Glutamatergic neuron (in vitro differentiated cells): ENCODE measurements around the gene ENO1. TPM values are rescaled to one million over a fixed set of nuclear protein-coding genes. Genes with fewer than 3 reads are reported as not detected.

ENCODE experiments used
- DNase-seq: peaks from one replicate; pipeline ENCODE4 v3.0.0; 2022
- H3K27ac Mint-ChIP-seq: one replicate; pipeline ENCODE4 v1.8.0; 2020; ENCODE audit warnings: mild to moderate bottlenecking, mixed read lengths, inconsistent platforms; ENCODE audit not compliant: unreplicated experiment
- H3K27me3 Mint-ChIP-seq: one replicate; pipeline ENCODE4 v1.8.0; 2020; ENCODE audit warnings: mild to moderate bottlenecking, moderate library complexity, mixed read lengths, inconsistent platforms; ENCODE audit not compliant: unreplicated experiment
- H3K36me3 Mint-ChIP-seq: one replicate; pipeline ENCODE4 v1.8.0; 2020; ENCODE audit warnings: mild to moderate bottlenecking, mixed read lengths, inconsistent platforms; ENCODE audit not compliant: unreplicated experiment
- H3K4me1 Mint-ChIP-seq: one replicate; pipeline ENCODE4 v1.8.0; 2020; ENCODE audit warnings: mild to moderate bottlenecking, low read depth, mixed read lengths, inconsistent platforms; ENCODE audit not compliant: unreplicated experiment
- H3K4me3 Mint-ChIP-seq: one replicate; pipeline ENCODE4 v1.8.0; 2020; ENCODE audit warnings: mild to moderate bottlenecking, mixed read lengths, inconsistent platforms; ENCODE audit not compliant: unreplicated experiment
- H3K9me3 Mint-ChIP-seq: one replicate; pipeline ENCODE4 v1.8.0; 2020; ENCODE audit warnings: mild to moderate bottlenecking, moderate library complexity, mixed read lengths, inconsistent platforms; ENCODE audit not compliant: unreplicated experiment
- CTCF ChIP-seq: fragments of 200-600 bp; sonication (generic); IDR thresholded peaks from one replicate; pipeline ENCODE4 v1.5.0; 2021; ENCODE audit not compliant: partially characterized antibody, unreplicated experiment
- total RNA-seq: library from RNA; stranded (reverse); fragmentation: NEBNext Ultra II Directional; extraction: Animal tissue kit (Norgen Biotek cat#: 25700); gene quantifications from one replicate; pipeline ENCODE4 v1.2.1, GENCODE V29; 2021; ENCODE audit not compliant: unreplicated experiment

The ENO1 gene
- total RNA-seq, 1 donor from 2014 or later, result 357 TPM

- Mint-ChIP-seq H3K4me1 (peaks cover 3% of the 10 kb centered on the region), H3K9me3 (peaks cover 1% of the 10 kb centered on the region), H3K36me3 (no peaks in the 10 kb centered on the region), H3K4me3 (no peak overlapping the region), H3K27ac (no peak overlapping the region), H3K27me3 (no peaks in the 10 kb centered on the region)
- no peak for DNase-seq
- TF ChIP-seq CTCF, result no peak
Measured at GRCh38 chr1:8863138-8863537, 15.3 kb downstream of the ENO1 start.

DNA sequence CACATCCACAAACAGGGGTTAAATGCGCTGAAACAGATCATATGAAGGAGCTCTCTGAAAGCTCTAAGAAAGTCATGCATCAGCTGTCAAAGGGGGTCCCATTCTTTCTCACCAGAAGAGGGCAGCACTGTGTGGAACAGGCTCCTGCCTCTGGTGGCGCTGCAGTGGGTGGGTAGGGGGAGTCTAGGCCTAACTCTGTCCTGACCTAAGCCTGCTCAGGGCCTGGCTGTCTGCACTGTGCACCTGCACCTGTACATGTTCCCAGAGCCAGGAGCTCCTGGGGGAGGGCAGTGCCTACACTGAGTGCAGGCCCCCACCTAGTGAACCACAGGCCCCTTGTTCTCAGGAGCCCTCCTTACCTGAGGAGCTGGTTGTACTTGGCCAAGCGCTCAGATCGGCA lies 16.0 kb downstream of the ENO1 start:
- peaks cover 4% of the 10 kb centered on the region for H3K4me1 Mint-ChIP-seq
- H3K9me3 Mint-ChIP-seq, result peaks cover 1% of the 10 kb centered on the region
- peak; percentile 68 for DNase-seq
- H3K4me3 Mint-ChIP-seq, result no peak overlapping the region
- peak; percentile 70 for TF ChIP-seq CTCF
- H3K27ac Mint-ChIP-seq, result no peak overlapping the region
- H3K27me3 Mint-ChIP-seq, result no peaks in the 10 kb centered on the region
- no peaks in the 10 kb centered on the region for H3K36me3 Mint-ChIP-seq

- H3K9me3 Mint-ChIP-seq, result peaks cover 3% of the 10 kb centered on the region
- no peak overlapping the region for H3K27ac Mint-ChIP-seq
- TF ChIP-seq CTCF, result no peak
- no peak overlapping the region for H3K4me3 Mint-ChIP-seq
- peaks cover 4% of the 10 kb centered on the region for H3K4me1 Mint-ChIP-seq
- no peaks in the 10 kb centered on the region for H3K36me3 Mint-ChIP-seq
- DNase-seq, result no peak
- H3K27me3 Mint-ChIP-seq, result no peaks in the 10 kb centered on the region
Measured at GRCh38 chr1:8860738-8861516, 17.6 kb downstream of the ENO1 start.

DNA sequence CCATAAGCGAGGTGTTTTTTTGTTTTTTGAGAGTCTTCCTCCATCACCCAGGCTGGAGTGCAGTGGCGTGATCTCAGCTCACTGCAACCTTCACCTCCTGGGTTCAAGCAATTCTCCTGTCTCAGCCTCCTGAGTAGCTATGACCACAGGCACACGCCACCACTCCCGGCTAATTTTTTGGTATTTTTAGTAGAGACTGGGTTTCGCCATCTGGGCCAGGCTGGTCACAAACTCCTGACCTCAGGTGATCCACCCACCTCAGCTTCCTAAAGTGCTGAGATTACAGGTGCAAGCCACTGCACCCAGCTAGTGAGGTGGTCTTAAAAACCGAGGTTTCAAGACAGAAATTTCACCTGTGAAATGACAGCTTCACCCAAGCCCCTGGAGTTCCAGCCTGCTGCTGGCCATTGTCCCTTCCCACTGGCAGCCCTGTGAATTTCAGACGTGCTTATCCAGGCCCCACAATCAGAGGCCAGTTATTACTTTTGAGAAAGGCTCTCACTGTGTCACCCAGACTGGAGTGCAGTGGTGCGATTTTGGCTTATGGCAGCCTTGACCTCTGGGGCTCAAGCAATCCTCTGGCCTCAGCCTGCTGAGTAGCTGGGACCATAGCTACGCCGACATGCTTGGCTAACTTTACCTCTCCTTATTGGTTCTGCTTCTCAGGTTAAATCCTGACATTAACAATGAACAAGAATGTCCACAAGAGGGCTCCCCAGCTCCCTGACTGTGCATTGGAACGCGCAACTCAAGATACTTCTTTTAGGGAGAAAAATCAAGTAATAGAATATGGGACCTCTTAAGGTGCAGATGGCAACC lies 19.4 kb downstream of the ENO1 start:
- peak; percentile 36 for DNase-seq
- H3K27ac Mint-ChIP-seq, result no peak overlapping the region
- H3K4me1 Mint-ChIP-seq, result peaks cover 8% of the 10 kb centered on the region
- H3K27me3 Mint-ChIP-seq, result no peaks in the 10 kb centered on the region
- no peak overlapping the region for H3K4me3 Mint-ChIP-seq
- H3K36me3 Mint-ChIP-seq, result no peaks in the 10 kb centered on the region
- H3K9me3 Mint-ChIP-seq, result peaks cover 3% of the 10 kb centered on the region
- peak; percentile 67 for TF ChIP-seq CTCF
